Epithelial cell of esophagus (primary cell): ENCODE results near the gene NFATC1.

Source experiments
- DNase-seq: peaks from one replicate; pipeline ENCODE4 v3.0.0; 2010; ENCODE audit warnings: low read depth
- H3K4me3 ChIP-seq: 2 replicates; pipeline ENCODE4 v1.5.1; 2011; ENCODE audit warnings: mild to moderate bottlenecking, low read length, control low read depth
- CTCF ChIP-seq: IDR thresholded peaks from 2 replicates; pipeline ENCODE4 v1.5.1; 2011; ENCODE audit warnings: low read depth, mild to moderate bottlenecking, low read length, control low read depth, inconsistent platforms; ENCODE audit not compliant: insufficient read depth; ENCODE audit errors: missing control alignments

Gene NFATC1

DNA sequence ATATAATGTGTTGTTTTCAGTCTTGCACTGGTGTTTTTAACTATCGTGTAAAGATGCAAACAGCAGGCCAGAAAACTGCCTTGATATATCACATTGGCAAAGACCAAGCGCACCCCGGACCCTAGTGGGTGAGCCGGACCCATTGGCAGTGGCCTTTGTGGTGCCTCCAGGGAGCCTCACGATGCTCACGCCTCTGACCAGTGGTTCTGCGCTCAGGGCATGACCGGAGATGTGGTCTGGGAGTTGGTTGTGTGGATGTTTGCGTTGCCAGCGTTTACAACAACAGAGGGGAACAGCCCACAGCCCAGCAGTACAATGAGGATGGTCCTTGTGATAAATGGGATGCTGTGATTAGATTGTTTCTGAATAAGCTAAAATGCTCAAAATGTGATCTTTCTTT, 32.6 kb downstream of the NFATC1 start:
- no peak for DNase-seq
- H3K4me3 ChIP-seq, result no peak overlapping the region
- TF ChIP-seq CTCF, result no peak

- DNase-seq, result no peak
- H3K4me3 ChIP-seq, result no peak overlapping the region
- no peak for TF ChIP-seq CTCF
These were observed 33.7 kb downstream of the NFATC1 start for GRCh38 chr18:79429381-79429780.

GRCh38 chr18:79429785-79430281, 34.1 kb downstream of the NFATC1 start:
- no peak for TF ChIP-seq CTCF

GRCh38 chr18:79432376-79433120, 36.8 kb downstream of the NFATC1 start:
- DNase-seq, result no peak
- no peak for TF ChIP-seq CTCF
- H3K4me3 ChIP-seq, result no peak overlapping the region

More at GRCh38 chr18:79429785-79430281, 34.1 kb downstream of the NFATC1 start:
- H3K4me3 ChIP-seq, result no peak overlapping the region
- DNase-seq, result no peak

DNA sequence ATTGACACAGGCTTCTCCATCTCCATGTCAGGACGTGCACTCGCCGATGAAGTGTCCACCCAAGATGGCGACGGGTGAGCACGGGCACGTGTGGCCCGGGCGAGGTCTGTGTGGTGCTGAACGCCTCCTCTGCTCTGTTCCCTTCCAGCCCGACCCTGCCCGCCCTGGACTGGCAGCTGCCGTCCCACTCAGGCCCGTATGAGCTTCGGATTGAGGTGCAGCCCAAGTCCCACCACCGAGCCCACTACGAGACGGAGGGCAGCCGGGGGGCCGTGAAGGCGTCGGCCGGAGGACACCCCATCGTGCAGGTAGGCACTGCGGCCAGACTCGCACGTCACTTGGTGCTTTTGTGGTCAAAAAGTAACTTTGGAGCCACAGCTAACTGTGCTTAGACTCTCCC, 37.7 kb downstream of the NFATC1 start:
- no peak for DNase-seq
- TF ChIP-seq CTCF, result no peak
- no peak overlapping the region for H3K4me3 ChIP-seq

- no peak for TF ChIP-seq CTCF
- no peak for DNase-seq
- no peak overlapping the region for H3K4me3 ChIP-seq
These were observed 39.1 kb downstream of the NFATC1 start for GRCh38 chr18:79434607-79435401.
